Measurements from ENCODE around the gene WNT7A.

The WNT7A gene

DNA sequence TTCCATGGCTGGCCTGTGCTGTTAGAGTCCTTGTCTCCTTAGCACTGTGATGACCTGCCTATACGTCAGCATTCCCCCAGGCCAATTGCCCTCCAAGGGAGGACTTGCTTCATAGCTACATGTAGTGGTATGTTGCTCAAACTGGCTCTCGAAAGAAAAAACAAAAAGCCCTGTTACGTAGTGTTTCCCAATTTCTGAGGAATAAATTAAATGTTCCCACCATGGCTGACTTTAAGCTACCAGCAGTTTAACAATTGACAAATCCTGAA lies 54.6 kb downstream of the WNT7A start:
- DNase-seq, result no peak

DNA sequence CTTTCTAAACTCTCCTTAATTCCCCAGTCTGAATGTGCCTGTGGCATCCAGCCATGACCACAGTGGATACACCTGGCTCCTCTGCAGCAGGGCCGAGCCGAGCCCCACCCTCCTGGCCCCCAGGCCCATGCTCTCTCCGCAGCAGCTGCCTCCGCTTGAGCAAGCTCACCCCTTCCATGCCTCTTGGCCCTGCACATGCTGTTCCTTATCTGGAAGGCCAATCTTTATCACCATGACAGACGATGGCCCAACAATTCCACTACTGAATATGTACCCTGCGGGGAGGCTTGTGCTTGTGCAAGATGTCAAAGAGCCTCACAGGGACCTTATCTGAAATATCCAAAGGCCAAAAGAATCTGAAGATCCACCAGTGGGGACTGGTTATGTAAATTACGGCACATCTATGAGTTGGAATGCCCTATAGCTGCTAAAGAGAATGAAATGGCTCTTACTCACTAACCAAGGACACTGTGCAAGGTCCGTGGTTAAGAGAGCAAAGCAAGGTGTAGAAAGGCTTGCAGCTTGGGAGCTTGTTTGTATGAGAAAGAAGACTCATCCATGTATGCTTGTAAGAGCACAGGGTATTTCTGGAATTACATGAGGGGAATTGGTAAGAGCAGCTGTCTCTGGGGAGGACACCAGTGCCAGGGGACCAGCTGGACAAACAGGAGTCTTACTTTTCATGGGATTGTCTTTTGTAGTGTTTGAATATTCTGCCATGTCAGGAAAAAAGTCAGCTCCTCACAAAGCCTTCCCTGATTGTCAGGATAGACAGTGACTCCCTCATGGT lies 55.2 kb downstream of the WNT7A start:
- no peak for DNase-seq

DNA sequence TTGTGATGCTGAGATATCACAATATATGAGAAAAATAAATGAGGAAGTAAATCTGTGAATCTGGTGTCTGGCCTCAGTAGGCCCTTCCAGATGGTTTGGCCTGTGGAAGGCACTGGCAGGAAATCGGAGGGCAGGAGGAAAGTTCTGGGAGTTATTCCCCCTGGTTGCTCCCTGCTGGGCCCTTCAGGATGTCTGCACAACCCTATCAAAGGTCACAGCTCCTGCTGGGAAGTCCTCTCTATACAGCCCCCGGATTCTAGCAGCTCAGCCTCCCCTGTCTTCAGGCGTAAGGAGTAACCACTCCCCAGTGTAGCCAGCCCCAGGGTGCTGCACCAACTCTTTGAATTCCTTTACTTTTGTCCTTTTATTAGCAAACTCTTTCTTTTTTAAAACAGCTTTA lies 56.2 kb downstream of the WNT7A start:
- no peak for DNase-seq

DNA sequence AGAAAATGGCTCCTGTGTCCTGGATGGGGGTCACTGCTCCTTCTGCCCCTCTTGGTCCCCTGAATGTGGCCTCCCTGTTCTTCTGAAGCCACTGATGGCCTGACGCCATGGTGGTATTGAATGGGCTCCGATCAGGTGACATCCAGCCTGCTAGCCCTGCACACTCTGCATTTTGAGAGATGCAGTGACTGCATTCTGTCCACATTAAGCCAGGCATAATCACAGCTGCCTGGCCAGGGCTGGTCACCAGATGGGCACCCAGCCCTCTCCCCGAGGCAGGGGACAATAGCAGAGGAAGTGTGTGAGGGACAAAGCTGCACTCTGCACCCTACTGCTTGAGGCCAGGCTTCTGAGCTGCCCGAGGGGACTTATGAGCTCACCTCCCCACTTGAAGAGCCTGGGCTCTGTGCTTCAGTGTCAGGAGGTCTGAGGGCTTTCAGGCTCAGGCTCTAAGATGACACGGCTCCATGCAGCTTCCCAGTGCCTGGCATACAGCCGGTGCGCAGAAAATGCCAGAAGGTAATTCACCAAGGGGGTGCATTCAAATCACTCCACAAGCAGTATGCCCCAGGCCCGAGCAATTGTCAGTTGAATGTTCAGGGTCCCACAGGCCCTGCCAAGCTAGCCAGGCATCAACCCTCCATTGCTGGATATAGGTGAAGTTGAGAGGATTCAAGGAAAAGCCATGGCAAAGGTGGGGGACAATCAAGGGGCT lies 56.8 kb downstream of the WNT7A start:
- DNase-seq, result no peak

DNA sequence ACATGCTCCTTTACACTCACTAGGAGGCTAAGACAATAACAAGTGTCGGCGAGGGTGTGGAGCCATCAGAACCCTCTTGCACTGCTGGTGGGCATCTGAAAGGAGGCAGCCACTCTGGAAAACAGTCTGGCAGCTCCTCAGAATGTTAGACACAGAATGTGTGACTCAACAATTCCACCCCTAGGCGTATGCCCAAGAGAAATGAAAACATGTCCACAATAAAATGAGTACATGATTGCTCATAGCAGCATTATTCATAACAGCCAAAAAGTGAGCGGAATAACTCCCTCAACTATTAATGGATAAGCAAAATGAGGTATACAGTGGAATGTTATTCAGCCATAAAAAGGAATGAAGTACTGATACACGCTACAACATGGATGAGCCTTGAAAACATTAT lies 57.8 kb downstream of the WNT7A start:
- no peak for DNase-seq

DNA sequence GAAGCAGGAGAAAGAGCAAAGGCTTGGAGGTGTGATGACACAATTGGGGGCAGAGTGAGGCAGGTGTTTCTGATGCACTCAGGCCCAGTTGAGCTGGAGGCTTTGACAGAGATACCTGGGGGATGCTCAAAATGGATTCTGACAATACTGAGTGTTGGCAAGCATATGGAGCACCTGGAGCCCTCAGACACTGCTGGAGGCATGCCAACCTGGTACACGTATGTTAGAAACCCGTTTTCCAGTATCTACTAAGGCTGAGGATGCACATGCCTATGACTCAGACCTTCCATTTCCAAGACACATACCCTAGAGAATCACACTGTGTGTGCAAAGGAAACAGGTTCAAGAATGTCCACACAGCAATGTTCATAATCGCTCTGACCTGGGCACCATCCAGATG lies 58.7 kb downstream of the WNT7A start:
- DNase-seq, result no peak

DNA sequence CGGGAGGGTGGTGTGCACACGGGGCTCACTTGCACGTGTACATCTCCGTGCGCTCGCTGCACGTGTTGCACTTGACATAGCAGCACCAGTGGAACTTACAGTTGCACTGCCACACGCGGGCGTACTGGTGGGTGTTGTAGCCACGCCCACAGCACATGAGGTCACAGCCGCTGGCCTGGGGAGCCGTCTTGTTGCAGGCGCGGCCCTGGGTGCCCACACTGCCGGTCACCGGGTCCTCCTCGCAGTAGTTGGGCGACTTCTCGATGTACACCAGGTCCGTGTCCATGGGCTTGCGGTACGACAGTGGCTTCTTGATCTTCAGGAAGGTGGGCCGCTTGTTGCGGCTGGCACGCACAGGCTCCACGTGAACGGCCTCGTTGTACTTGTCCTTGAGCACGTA lies 61.0 kb downstream of the WNT7A start:
- no peak for DNase-seq

DNA sequence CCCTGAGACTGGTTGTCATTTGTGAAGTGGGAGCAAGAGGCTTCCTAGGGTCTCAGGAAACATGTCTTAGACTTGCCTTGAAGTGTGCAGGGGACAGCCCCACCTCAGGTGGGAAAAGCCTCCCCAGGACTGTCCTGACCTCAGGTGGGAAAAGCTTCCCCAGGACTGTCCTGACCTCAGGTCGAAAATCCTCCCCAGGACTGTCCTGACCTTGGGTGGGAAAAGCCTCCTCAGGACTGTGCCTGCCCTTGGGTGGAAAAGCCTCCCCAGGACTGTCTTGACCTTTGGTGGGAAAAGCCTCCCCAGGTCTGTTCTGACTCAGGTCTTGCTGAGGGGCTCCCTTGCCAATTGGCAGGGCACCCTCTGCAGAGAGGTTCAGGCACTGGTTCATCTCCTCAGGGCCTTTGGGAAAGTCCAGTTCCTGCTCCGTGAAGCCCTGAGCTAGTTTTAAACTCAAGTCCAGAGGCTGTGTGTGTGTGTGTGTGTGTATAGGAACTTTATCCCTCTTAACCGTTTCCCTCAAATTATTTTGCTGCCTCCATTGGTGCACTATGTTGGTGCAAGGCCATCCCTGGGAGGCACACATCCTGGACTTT lies 64.7 kb downstream of the WNT7A start:
- DNase-seq, result no peak

DNA sequence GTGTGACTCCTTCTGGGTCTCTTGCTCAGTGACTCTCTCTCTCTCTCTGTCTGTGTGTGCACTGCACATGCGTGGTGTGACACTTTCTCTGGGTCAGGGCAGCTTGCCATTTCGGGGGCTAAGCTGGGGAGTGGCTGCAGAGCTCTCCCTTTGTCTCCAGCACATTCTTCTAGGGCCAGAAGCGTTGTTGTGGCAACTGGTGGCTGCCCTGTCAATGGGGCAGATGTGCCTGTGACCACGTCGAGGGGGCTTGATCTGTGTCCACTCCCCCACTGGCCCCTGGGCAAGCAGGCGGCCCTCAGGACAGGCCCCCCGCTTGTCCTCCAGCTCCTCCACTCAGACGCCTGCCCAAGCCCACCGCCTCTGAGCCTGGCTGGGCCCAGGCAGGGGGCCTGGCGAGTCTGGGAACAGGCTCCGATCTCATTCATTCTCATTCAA lies 67.8 kb downstream of the WNT7A start:
- DNase-seq, result no peak

DNA sequence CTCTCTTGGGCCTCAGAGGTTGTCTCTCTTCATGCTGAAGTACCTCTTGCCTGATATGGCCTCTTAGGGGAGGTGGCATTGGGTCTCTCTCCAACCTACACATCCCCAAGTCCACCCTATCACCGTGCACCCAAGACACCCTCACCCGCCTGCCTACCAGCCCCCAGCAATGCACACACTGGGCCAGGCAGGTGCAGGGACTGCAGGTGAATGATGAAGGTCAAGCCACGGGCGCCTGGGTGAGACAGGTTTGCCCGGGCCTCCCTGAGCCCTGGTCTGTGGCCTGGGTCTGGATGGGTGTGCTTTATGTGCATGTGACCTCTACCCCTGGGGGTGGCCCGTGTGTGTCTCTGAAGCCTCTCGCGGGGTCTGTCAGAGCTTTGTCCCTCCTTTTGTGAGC lies 68.3 kb downstream of the WNT7A start:
- no peak for DNase-seq

DNA sequence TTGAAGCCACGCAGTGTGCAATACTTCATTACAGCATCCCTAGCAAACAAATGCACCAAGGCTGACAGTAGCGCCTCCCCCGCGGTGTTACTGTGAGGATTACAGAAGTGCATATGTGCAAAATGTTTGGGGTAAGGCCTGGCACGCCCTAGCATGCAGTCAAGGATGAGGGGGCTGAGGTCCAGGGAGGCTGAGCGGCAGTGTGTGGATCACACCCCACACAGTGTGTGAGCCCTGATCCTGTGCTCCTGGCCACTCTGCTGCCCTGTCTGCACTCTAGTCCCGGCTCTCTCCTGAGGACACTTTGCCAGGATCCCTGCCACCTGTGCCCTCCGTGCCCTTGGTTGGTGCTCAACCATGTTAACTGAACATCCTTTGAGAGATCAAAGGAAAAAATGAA lies 71.3 kb downstream of the WNT7A start:
- no peak for DNase-seq

DNA sequence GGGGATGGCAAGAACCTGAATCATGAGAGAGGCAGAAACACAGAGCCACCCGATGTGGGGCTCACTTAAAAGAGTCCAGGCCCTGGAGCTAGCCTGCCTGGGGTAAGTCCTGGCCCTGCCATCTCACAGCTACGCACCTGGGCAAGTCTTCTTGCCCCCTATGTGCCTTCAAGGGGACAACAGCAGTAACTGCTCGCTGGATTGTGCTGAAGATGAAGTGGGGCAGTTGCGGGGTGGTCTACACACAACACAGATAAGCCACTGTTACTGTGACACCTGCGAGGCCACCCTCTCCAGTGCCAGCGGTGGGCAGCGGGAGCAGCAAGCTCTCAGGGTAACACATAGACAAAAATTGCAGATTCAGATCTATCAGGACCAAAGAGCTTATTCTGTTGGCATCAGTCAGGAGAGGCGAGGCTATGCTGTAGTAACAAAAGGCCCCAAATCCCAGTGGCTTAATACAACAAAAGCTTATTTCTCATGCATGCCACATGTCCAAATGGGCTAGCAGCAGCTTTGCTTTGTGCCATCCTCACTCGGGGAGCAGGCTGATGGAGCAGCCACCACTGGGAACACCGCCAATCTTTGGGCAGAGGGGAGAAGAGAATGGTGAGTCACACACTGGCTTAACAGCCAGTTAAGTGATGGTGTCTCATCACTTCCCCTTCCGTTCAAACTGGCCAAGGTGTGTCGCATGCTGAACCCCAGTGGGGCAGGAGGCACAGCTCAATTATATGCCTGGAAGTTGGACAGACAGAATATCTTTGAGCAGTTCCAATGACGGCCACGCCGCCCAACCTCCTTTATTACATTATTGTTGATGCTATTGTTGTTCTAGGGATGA lies 78.3 kb downstream of the WNT7A start:
- DNase-seq, result no peak

DNA sequence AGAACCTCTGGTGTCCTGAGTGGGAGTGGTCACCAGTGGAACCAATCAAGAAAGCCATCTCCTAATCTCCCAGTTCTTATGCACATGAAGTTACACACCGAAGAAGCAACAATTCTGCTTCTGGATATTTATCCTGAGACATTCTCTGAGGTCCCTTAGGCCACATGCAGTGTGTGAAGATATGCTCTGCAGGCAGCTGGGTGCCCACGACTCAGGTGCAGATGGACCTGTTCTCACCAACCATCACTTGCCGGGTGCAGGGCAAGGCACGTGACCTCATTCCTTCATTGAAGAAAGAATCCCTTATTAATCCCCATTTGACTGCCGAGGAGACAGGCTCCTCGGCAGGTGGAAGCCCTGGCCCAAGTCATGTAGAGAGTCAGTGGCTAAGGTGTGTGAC lies 79.8 kb downstream of the WNT7A start:
- no peak for DNase-seq

DNA sequence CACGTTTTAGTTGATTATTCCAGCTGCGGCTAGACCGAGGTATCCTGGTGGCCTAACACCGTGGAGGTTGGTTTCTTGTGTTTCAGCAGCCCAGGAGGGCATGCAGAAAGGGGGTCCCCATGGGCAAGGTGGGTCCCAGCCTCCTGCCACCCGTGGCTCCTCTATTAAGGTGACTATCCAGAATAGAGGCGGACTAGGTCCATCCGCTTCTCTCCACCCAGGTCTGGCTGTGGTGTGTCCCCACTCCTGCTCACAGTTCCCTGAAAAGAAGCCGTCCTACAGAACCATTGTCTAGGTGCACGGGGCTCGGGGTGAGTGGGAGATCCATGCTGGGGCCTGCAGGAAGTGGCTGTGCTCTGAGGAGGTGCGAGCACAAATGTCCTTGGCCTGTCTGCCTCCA lies 81.5 kb downstream of the WNT7A start:
- DNase-seq, result no peak

DNA sequence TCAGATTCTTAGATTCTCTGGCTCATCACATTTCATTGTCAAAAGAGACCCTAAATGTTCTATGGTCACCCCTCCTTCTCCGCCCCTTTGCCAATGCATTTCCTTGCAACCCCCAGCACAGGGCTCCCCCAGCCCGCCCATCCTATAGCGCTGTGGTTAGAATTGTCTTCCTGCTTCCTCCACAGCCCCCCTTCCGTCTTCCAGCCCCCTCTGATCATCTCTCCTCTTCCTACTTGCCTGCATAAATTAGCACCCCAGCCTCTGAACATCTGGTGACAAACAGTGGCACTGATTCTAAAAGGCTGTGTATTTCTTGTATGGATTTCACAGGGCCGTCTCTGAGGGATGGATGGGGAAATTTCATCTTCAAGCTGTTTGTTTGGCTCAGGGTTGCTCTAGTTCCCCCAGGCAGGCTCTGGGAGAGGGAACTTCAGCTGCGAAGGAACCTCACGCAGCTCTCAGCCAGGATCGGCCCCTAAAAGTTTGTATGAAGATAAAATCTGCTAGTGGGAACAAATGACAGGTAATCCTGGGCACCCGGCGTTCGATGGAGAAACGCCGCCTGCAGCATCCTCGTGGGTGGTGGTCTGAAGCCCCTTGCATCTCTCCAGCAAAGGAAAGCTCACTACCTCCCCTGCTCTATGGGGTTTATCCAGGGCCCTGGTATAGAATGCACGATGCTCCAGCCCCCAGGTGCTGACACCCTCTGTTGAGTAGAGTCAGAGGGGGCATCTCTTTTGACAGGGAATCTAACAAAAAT lies 83.0 kb downstream of the WNT7A start:
- no peak for DNase-seq

DNA sequence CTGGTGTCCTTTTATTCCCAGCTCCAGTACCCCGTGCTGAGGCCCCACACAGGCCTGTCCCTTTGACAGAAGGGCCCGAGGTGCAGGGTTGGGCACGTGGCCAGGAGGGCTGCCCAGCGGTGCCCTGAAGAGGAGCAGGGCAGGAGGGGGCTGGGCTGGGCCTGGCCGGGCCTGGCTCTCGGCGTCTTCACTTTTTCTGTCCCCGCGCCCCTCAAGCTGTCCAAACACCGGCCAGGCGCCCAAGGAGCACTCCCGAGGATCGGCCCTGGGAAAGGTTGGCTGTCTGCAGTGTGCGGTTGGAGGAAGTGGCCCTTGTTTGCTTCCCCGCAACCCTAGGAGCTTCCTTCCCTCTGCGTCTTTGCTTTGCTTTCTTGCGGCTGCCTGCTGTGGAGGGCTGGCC lies 84.1 kb downstream of the WNT7A start:
- DNase-seq, result no peak

DNA sequence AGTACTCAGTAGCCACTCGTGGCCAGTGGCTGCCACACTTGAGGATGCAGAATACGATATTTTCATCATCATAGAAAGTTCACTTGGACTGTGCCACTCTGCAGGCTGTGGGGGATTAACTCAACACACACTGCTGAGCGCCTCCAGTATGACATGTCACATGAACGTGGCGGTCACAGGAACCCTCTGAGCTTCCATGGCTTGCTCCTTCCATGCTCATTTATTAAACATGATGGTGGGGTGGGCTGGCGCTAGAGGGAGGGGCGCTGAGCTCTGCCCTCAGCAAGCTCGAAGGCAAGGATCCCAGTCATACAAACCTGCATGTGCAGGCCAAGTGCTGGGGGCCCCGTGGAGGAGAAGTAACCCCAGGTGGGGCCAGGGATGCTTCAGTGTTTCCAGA lies 85.5 kb downstream of the WNT7A start:
- no peak for DNase-seq

DNA sequence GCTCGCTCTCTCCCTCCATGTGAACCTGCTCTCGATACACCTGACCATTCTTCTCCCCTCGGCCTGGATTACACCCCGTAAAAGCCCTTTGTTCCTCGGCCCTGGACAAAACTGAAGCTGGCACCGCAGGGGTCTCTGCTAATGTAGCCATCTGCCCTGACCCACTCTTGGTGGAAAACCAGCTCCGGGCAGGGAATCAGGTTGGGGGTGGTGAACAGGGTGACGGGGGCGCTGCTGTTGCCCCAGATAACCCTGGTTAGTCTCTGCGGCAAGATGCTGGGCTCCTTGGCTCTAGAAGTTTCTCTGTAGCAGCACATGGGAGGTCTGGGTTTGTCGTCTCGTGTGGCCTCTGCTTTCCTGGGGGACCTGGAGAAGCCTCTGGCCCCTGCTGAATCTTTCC lies 86.4 kb downstream of the WNT7A start:
- no peak for DNase-seq

DNA sequence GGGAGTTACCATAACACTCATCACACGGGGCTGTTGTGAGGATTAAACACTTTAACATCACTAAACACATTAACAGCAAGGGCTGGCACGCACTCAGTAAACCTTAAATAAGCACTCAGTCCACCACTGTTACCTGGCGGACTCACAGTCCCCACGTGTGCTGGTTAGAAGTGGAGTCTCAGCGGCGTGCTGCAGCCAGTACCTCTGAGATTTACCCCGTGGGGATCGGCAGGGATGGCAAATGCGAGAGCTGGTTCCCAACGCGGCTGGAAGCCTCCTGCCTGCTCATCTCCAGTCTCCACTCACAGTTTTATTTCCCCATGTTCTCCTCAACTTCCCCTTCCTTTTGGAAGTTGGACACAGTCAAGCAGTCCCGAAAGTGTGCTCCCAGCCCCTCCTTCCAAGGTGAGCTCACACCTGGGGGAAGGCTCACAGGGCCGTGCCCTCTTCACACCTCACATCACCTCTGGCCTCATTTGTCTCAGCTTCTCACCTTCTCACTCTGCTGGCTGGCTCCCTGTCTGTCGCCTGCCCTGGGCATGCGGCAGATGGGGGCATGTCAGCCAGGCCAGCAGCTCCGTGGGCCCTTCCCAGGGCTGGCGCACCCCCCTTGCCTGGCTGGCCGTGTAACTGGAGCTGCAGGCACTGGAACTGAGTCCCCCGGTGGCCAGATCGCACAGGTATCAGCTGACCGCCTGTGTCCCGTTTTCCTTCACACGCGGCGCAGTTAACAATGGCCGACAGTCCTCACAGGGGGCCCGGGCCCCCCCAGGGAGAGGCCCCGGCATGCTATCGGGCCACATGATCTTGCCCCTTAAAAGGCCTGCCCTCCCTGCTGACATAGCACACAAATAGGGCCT lies 87.1 kb downstream of the WNT7A start:
- no peak for DNase-seq

DNA sequence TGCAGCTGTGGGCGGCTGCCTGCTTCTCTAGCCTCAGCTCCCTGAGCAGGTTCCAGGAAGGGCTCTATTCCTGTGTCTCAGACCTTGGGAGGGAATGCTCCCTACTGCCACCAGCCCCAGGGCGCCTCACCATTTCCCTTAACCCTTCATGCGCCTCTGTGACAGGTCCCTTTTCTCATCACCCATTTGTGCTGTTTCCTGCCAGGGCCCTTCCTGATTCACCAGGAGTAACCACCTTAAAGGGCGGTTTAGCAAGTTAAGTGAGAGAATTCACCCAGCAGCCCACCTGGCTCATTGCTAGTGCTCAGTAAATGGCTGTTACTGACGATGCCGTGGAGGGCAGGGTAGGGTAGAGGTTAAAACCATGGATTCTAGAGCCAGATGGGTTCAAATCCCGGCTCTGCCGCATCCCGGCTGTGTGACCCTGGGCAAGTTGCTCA lies 87.8 kb downstream of the WNT7A start:
- no peak for DNase-seq

DNA sequence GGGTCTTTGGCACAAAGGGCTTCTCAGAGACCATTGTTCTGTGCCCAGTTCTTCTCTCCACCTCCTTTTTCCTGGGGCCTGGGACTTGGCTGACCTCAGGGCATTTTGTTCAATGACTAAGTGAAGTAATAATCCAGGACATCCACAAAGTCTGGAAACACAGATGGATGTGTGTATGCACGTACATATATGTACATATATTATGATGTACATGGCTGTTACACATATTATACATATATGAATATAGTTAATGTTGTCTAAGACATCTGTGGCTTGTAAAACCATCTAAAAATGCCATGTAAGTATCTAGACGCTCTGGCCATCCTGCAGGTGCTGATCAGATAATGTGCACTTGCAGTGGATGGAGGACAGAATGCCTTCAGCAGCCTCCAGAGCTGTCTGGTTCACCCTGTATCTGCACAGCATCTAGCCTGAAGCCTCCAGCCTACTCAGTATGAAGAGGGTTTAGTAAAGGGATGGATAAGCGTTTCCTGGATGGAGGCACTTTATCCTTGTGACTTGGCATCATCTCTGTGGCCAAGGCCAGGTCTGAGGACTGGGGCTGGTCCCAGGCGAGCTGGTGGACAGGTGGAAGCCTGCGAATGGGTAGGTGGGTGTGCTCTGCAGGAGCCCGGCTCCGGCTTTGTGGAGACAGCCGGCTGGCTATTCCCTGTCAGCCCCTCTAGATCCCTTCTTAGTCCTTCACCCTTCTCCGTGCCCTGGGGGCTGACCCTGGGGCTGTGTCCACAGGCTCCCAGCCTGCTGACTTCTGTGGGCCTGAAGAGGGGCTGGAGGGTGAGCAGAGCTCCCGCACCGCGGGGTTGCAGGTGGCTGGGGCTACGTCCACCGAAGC lies 88.4 kb downstream of the WNT7A start:
- no peak for DNase-seq

Measured in NCI-H2029 (cell line).